HepG2 (cell line): ENCODE results near the gene RFX2. TPM values are rescaled to one million over a fixed set of nuclear protein-coding genes. Genes with fewer than 3 reads are reported as not detected.

Experiments
- ATF7 ChIP-seq, 2 experiments: fragments of 450-650 bp in 1 of 2; sonication (generic) in 1 of 2; formaldehyde crosslinking in 1 of 2; IDR thresholded peaks; 2 replicates each; pipeline versions ENCODE4 v1.4.0 to v1.6.1; 2016 to 2020; ENCODE audit warnings: antibody characterized with exemption in 1 of 2, mild to moderate bottlenecking in 1 of 2, missing genetic modification reagents in 1 of 2
- CBX5 ChIP-seq: sonication (generic); formaldehyde crosslinking; IDR thresholded peaks from 2 replicates; pipeline ENCODE4 v1.4.0; 2020; ENCODE audit warnings: missing genetic modification reagents, borderline replicate concordance
- CEBPB ChIP-seq: IDR thresholded peaks from 2 replicates; pipeline ENCODE4 v1.6.1; 2011; ENCODE audit warnings: low read depth, low read length, improper control_type of control experiment, borderline replicate concordance
- CEBPG ChIP-seq: IDR thresholded peaks from 2 replicates; pipeline ENCODE4 v1.6.1; 2016
- CHD2 ChIP-seq: IDR thresholded peaks from 2 replicates; pipeline ENCODE4 v1.6.1; 2011; ENCODE audit warnings: low read depth, low read length, improper control_type of control experiment
- CREB1 ChIP-seq, 2 experiments: fragments of 450-650 bp in 1 of 2; IDR thresholded peaks; 2 replicates each; pipeline ENCODE4 v1.6.1; 2016 to 2017; ENCODE audit warnings: control low read depth in 1 of 2, mild to moderate bottlenecking in 1 of 2, missing compliant biosample characterization in 1 of 2, missing genetic modification characterization in 1 of 2
- CTCF ChIP-seq: sonication (generic); formaldehyde crosslinking; IDR thresholded peaks from 2 replicates; pipeline ENCODE4 v1.5.0; 2020; ENCODE audit warnings: mild to moderate bottlenecking, missing genetic modification reagents, moderate library complexity
- JUND ChIP-seq: sonication (generic); formaldehyde crosslinking; IDR thresholded peaks from 2 replicates; pipeline ENCODE4 v1.8.0; 2022; ENCODE audit warnings: mild to moderate bottlenecking, missing genetic modification reagents
- MBNL3 ChIP-seq: fragments of 250-450 bp; sonication (Bioruptor Pico); conservative IDR thresholded peaks from 2 replicates; pipeline ENCODE4 v1.8.0; 2022; ENCODE audit warnings: mild to moderate bottlenecking, inconsistent platforms
- NFKB2 ChIP-seq: sonication (generic); formaldehyde crosslinking; IDR thresholded peaks from 2 replicates; pipeline ENCODE4 v1.4.0; 2020; ENCODE audit warnings: missing genetic modification reagents, borderline replicate concordance
- RELA ChIP-seq: sonication (generic); formaldehyde crosslinking; IDR thresholded peaks from 2 replicates; pipeline ENCODE4 v1.4.0; 2020; ENCODE audit warnings: missing genetic modification reagents
- SAP130 ChIP-seq: IDR thresholded peaks from 2 replicates; pipeline ENCODE4 v1.6.1; 2016; ENCODE audit warnings: low read depth
- SIN3A ChIP-seq: IDR thresholded peaks from 2 replicates; pipeline ENCODE4 v1.6.1; 2011; ENCODE audit warnings: low read depth, mild to moderate bottlenecking, control low read depth, low read length, borderline replicate concordance
- SMC3 ChIP-seq: IDR thresholded peaks from 2 replicates; pipeline ENCODE4 v1.6.1; 2011; ENCODE audit warnings: low read length, improper control_type of control experiment
- SSRP1 ChIP-seq: IDR thresholded peaks from 2 replicates; pipeline ENCODE4 v1.6.1; 2016; ENCODE audit warnings: control low read depth
- THAP8 ChIP-seq: sonication (generic); formaldehyde crosslinking; IDR thresholded peaks from 2 replicates; pipeline ENCODE4 v1.5.1; 2020; ENCODE audit warnings: missing genetic modification reagents, mild to moderate bottlenecking, borderline replicate concordance
- THYN1 ChIP-seq: sonication (generic); formaldehyde crosslinking; IDR thresholded peaks from 2 replicates; pipeline ENCODE4 v1.8.1; 2023; ENCODE audit warnings: low read depth, mild to moderate bottlenecking, moderate library complexity, missing genetic modification reagents, borderline replicate concordance
- XRCC5 ChIP-seq: fragments of 200-400 bp; formaldehyde crosslinking; optimal IDR thresholded peaks from 2 replicates; pipeline ENCODE3; 2017; ENCODE audit warnings: mild to moderate bottlenecking, low read length
- ZNF253 ChIP-seq: sonication (generic); formaldehyde crosslinking; IDR thresholded peaks from 2 replicates; pipeline ENCODE4 v1.8.0; 2022; ENCODE audit warnings: mild to moderate bottlenecking, missing genetic modification reagents, borderline replicate concordance
- ZNF530 ChIP-seq: sonication (generic); formaldehyde crosslinking; IDR thresholded peaks from 2 replicates; pipeline ENCODE4 v1.5.0; 2020; ENCODE audit warnings: low read depth, mild to moderate bottlenecking, missing genetic modification reagents
- ZNF589 ChIP-seq: sonication (generic); formaldehyde crosslinking; conservative IDR thresholded peaks from 2 replicates; pipeline ENCODE4 v1.8.0; 2022; ENCODE audit warnings: mild to moderate bottlenecking, moderate library complexity, missing genetic modification reagents
- ZNF644 ChIP-seq: IDR thresholded peaks from 2 replicates; pipeline ENCODE4 v1.6.1; 2016; ENCODE audit warnings: low read depth
- ZNF646 ChIP-seq: sonication (generic); formaldehyde crosslinking; IDR thresholded peaks from 2 replicates; pipeline ENCODE4 v1.9.0; 2021; ENCODE audit warnings: mild to moderate bottlenecking, missing genetic modification reagents
- polyA plus RNA-seq, 8 experiments: library from polyadenylated mRNA; depleted of rRNA in 3 of 8; stranded (reverse) in 7 of 8; unstranded in 1 of 8; fragments of >200 nt; fragmentation: Illumina TruSeq in 4 of 8; extraction: Trizol in 4 of 8; gene quantifications; 2 replicates each; pipeline versions ENCODE4 v1.2.1 to v1.2.3, GENCODE V29; 2011 to 2016; ENCODE audit warnings: low read depth in 4 of 8, missing spikeins in 1 of 8, mixed read lengths in 1 of 8; ENCODE audit not compliant: insufficient read depth in 1 of 8
- total RNA-seq, 5 experiments: library from RNA; depleted of rRNA; stranded (reverse); fragments of >200 nt; fragmentation: Illumina TruSeq; extraction: Trizol; gene quantifications; 2 replicates each; pipeline ENCODE4 v1.2.3, GENCODE V29; 2016; ENCODE audit warnings: low read depth in 1 of 5

Gene RFX2
- total and polyA plus RNA-seq, 2 of the 13 experiments (the other 11 are each of a cell fraction or from before 2014, with no cell fraction given): 2.8 to 3.3 TPM

GRCh38 chr19:6126335-6126974, 16.2 kb upstream of the RFX2 start (continued):
- TF ChIP-seq CTCF (CRISPR knock-in tag) (peak; percentile 81), CHD2 (no peak), ZNF589 (no peak), THYN1 (CRISPR knock-in tag) (no peak), SIN3A (no peak), ZNF530 (CRISPR knock-in tag) (no peak), ATF7 (IDR thresholded peaks at IDR 0.05) (peak; percentile 97), ATF7 (CRISPR knock-in tag; IDR thresholded peaks at IDR 0.05) (0 out of 2 replicates have a peak, but pooled peaks have one; percentile 28), ZNF644 (CRISPR knock-in tag) (no peak), SMC3 (peak; percentile 60), SSRP1 (CRISPR knock-in tag) (no peak), RELA (CRISPR knock-in tag) (no peak), ZNF646 (no peak), CEBPB (peak; percentile 71), XRCC5 (peak; percentile 18), THAP8 (CRISPR knock-in tag) (no peak), MBNL3 (CRISPR knock-in tag) (no peak), CEBPG (CRISPR knock-in tag) (peak; percentile 61), NFKB2 (CRISPR knock-in tag) (no peak), CREB1 (IDR thresholded peaks at IDR 0.05) (peak; percentile 79), CREB1 (CRISPR knock-in tag; IDR thresholded peaks at IDR 0.05) (no peak), JUND (CRISPR knock-in tag) (no peak), ZNF253 (CRISPR knock-in tag) (no peak), CBX5 (CRISPR knock-in tag) (no peak), SAP130 (CRISPR knock-in tag) (0 out of 2 replicates have a peak, but pooled peaks have one; percentile 28)
